IPS DF 19.7 (cell line): Measurements from ENCODE around the gene PRND.
"Not testable (repeated sequence)": the region's sequence is repeated elsewhere in the genome, so short reads cannot be mapped to it uniquely, and the experiment has no call there.

Source experiments
- DNase-seq: peaks from one replicate; pipeline ENCODE4 v3.0.0-alpha.2; 2013; ENCODE audit warnings: low read depth, low spot score

The PRND gene

DNA sequence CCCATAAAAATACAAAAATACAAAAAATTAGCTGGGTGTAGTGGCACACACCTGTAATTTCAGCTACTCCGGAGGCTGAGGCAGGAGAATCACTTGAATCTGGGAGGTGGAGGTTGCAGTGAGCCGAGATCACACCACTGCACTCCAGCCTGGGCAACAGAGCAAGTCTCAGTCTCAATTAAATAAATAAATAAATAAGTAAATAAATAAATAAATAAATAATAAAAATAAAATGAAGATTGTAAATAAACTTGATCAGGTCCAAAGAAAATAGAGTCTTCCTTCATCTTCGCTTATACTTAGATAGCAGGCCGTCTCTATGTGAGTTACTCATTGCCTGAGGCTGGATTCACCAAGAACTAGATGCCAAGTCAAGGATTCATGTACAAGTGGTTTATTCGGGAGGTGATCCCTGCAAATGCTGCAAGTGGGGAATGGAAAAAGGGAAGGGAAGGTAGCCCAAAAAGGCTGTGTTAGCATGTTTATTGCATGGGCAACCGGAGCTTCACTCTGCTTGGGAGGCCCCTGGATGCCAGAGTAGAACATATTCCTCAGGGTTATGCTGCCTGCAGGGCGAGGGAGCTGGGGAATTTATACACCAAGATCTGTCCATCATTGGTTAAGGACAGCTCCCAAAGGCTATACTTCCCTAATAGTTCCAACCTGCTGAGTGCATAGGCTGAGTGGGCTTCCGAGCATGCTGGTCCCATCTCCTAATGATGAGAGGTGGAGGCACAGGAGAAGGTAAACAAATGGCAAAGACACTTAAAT is 16.3 kb downstream of the PRND start:
- no peak for DNase-seq

DNA sequence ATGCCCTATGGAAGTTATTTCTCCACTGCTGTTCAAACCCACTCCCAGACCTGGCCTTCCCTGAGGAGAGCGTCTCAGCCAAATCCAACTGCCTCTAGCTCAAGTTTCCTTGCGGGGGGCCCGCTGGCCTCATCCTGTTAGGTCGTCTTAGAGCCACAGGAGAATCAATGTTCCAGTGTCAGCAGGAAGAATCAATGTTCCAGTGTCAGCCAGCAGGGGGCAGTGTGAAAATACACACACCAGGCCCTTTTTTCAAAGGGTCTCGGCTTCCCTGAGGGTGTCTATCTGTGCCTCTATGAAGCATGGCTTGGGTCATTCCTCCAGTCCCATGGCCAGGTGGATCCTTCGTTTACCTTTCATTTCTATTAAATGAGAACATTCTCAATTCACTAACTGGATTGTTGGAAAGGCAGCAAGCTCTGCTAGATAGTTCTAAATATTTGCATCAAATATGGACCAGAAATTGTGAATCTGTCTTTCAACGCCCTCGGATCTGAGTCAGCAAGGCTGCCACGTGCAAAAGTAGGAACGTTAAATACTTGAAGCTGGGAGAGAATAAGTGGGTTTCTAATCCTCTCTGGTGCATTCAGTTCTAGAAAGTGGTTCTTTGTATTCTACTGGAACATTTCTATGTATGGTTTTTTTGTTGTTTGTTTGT is 19.2 kb downstream of the PRND start:
- DNase-seq = no peak

DNA sequence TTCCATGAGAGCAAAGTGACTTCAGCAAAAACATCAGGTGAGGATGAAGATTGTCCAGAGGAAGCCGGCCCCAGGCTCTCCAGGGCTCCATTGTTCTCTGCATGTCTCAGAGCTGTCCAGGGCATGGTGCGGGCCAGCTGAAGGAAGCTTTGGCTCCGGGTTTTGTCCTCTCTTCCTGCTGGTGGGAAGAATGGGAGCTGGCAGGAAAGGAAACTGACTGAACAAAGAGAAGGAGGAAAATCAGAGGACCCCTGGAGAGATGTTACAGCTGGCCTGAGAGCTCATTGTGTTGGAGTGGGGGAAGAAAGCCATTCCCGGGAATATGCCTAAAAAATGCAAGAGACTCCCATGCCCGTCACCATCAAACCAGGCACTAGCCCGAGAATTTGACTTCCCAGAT is 27.1 kb downstream of the PRND start:
- DNase-seq = peak; percentile 47

DNA sequence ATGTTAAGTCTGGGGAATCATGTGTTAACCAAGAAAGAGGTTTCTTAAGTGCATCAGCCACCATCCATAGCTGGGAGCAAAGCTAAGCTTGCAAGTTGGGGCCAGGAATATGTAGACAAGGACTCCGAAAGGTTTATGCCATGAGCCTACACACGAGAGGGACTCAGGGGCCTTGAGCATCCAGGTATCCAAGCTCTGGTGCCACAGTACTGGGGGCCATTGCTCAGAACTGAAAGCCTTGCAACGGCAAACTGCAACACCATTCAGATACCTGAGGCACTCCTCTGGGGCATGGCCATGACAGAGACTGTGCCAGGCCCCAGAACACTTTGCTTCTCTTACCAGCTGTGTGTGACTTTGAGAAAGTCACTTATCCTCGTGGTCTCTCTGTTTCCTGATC is 27.6 kb downstream of the PRND start:
- DNase-seq = no peak

DNA sequence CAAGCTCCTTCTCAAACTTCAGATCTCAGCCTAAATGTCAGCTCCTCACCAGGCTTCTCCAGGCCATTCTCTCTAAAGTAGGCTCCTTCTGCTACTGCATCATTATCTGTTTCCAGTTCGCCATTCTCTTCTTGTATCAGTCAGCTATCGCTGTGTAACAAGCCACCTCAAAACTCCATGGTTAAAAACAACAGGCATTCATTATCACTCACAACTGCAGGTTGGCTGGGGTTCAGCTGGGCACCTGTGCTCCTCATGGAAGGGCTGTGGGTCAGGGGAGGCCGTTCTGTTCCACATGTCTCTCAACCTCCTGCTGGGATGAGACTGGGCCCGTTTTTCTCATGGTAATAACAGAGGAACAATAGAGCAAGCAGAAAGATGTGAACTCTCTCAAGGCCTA is 28.7 kb downstream of the PRND start:
- no peak for DNase-seq

DNA sequence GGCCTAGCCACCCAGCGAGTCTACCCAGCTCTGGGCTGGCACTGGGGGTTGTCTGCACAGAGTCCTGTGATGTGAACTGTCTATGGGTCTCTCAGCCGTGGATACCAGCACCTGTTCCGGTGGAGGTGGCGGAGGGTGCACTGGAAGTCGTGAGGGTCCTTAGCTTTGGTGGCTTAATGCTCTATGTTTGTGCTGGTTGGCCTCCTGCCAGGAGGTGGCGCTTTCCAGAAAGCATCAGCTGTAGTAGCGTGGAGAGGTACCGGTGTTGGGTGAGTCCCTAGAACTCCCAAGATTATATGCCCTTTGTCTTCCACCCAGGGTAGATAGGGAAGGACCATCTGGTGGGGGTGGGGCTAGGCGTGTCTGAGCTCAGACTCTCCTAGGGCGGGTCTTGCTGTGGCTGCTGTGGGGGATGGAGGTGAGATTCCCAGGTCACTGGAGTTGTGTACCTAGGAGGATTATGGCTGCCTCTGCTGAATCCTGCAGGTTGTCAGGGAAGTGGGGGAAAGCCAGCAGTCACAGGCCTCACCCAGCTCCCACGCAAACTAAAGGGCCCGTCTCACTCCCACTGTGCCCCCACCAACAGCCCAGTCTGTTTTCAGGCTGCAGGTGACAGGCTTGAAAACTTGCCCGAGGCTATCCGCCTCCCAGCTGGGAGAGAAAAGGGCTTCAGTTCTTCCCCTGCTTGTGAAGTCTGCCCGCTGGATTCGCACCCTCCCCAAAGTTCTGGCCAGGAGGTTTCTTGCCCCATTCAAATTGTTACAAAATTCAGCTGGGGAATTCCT is 37.6 kb downstream of the PRND start:
- peak; percentile 40 for DNase-seq

DNA sequence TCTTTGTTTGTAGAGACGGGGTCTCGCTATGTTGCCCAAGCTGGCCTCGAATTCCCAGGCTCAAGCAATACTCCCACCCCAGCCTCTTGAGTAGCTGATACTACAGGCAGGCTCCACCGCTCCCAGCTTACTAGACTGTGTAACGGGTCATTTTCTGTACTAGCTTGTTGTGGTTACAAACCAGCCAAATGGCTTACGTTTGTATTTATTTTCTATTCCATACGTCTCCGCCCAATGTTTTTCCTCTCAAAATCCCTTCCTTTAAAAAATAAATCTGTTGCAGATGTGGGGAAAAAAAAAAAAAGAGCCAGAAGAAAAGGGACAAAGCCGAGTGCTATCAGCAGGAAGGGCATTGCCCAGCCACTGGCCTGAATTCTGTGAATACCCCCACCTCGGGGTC is 41.6 kb downstream of the PRND start:
- no peak for DNase-seq

DNA sequence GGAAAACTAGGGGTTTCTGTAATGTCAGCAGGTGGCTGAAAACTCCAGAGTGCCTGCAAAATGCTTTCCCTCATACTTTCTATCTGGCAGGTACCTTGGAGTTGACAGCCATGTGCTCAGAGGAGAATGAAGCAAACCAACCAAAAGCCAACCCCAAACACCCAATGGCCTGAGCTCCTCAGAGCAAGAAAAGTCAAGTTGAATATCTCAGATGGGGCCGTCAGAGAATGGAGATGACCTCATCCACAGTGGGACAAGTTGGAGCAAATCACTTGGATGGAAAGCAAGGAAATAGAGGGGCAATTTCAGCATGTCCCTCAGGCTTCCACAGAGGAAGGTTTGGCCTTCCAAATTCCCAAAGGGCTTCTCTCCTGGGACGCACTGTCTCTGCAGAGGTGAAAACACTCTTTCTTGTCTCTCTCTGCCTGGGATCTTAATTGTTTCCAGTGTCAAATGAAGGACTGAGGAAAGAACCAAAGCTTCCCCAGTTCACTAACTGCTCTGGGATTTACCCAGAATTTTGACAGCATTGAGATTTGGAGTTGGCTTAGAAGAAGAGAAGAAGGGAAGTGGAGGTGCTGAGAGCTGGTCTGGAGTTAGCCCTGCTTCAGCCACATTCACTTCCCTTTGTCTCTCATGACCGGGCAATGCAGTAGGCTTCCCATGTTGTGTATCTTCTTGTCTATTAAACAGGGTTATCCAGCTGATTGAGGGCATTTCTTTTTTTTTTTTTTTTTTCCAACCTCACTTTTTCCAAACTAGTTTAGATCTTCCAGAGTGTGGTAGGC is 42.2 kb downstream of the PRND start:
- DNase-seq = no peak

DNA sequence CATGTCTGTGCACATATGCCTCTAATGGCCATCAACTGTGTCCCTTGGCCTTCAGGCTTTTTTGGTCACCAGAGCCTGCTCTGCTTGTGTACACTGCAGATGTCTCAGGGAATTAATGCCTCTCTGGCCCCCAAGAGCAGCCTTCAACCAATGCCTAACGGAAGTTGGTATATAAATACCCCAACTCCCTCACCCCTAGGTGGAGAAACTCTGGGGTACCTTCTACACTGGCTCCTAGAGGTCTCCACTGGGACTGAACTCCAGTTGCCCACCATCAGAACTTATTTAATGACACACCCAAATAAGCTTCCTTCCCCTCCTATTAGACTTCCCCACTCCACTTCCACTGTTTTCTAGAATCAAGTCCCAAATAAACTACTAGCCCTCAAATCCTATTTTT is 43.1 kb downstream of the PRND start:
- no peak for DNase-seq

DNA sequence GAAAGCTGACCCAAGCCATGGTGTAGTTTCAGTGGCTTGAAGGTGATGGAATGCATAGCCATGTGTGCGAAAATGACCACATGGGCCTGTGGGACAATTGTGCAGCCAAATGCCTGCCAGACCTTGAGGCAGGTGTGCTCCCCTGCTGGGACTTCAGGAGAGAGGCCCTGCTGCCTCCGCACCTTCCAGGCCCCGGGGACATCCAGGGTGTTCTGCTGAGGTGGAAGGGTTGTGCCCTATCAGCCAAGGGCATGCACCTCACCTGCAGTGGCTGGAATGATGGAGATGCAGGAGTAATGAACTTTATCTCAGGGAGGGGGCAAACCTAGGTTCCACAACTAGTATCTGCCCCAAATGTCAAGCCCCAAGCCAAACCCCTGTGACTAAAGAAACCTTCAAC is 44.0 kb downstream of the PRND start:
- no peak for DNase-seq

DNA sequence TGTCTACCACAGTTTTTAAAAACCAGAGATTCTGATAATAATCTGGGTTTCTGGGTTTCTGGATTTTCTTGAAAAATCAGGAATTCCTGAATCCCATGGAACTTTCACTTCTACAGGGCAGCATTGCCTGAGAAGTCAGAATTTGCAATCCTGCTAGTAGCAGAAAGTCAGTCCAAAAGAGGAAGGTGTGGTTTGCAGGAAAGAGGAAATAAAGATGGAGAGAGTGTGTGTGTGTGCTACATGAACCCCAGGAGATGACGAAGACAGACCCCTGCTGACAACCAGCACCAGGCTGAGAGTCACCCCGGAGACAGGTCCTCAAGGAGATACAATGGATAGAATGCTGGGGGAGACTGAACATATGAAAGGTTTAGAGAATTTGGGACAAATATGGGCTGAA is 44.9 kb downstream of the PRND start:
- DNase-seq = no peak

DNA sequence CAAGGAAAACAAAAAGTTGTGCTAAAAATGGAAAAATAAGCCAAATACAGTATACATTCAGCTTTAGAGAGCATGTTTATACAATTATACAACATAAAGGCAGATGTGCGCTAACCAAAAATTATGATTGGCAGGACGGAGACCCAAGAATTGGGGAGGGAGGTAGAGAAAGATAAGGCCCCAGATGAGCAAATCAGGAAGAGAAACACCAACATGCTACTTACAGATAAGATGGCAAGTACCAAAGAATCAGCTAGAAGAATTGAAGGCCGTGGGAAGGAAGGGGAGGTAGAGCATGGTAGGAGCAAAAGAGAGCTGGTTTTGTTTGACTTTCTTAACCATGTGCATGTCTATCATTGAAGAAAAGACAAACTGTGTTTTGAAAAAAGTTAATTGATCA is 45.4 kb downstream of the PRND start:
- no peak for DNase-seq

DNA sequence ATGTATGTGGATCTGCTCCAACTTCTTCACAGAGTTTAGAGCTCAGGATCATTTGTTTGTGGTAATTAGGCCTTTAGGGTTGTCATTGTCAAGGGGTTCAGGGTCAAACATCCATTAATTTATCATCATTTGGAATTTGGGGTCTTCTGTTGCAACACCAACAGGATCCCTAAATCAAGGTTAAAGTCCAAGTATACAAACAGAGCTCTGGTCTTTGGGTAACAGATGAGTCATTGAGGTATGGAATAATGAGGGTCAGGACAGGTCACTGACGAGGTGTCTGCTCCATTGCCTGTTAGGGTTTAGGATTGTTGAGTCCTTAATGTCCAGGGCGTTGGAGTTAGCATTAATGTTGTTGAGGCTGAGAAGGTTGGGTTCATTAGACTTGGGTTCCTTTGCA is 47.6 kb downstream of the PRND start:
- no peak for DNase-seq

DNA sequence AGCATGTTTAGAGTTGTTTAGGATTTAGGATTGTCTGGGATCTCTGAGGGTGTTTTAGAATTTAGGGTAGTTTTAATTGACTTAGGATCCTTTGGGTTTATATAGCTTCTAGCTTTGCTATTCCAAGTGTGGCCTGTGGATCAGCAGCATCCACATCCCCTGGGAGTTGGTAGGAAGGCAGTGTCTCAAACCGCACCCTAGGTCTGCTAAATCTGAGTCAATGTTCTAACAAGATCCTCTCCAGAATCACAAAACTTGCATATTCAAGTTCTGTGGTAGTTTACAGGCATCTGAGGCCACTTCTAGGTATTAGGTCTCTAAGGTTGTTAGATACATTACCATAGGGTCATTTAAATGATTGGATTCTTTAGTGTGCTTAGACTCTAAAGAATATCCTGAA is 48.3 kb downstream of the PRND start:
- DNase-seq = no peak

DNA sequence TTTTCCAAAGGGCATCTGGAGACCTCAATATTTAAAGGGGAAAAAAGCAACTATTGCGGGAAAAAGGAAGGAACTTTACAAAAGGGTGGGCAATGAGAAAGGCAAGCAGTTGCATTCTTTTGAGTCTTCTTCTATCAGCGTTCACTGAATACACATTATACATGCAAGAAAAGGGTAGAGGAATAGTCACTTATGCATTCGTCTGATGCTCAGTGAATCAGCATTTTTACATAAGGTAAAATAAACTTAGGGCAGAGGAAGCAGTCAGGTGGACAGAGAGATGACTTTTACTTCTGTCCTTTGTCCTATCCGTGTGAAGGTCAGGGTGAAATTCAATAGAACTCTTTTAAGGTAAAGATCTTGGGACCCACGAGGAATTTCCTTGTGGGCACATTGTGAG is 49.3 kb downstream of the PRND start:
- no peak for DNase-seq

DNA sequence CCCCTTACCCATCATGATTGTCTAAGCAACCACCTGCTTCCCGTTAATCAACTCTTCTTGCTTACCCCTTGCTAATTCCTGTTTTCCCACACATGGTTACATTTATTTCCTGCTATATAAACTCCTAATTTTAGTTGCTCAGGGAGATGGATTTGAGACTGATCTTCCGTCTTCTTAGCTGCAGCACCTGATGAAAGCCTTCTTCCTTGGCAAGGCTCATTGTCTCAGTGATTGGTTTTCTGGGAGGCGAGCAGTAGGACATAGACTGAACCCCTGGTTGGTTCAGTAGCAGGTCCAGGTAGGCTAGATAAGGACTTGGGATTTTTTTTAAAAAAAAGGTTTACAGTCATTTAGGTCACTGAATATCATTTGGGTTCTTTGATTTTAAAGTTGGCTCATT is 50.4 kb downstream of the PRND start:
- no peak for DNase-seq

DNA sequence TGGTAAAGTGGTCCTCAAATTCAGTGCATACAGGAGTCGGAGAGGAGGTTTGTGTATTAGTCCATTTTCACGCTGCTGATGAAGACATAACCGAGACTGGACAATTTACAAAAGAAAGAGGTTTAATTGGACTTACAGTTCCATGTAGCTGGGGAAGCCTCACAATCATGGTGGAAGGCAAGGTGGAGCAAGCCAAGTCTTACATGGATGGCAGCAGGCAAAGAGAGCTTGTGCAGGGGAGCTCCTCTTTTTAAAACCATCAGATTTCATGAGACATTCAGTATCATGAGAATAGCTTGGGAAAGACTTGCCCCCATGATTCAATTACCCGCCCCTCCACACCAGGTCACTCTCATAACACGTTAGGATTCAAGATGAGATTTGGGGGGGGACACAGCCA is 51.3 kb downstream of the PRND start:
- not testable (repeated sequence) for DNase-seq

DNA sequence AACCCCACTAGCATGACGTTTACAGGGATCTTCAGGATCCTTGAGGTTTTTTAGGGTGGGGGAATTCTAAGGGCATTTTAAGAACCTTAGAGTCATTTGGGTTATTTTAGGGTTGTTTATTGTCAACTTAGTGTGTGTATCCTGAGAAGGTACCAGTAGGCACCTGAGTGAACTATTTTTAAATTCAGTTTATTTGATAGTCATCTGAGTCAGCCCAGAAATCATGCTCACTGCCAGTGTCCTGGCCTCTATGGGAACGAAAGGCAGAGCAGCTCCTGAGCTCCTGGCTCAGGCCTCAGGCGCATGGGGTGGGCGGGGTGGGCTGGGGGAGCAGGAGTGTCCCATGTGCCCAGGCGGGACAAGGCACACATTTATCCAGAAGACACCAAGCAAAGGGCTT is 52.0 kb downstream of the PRND start:
- no peak for DNase-seq

DNA sequence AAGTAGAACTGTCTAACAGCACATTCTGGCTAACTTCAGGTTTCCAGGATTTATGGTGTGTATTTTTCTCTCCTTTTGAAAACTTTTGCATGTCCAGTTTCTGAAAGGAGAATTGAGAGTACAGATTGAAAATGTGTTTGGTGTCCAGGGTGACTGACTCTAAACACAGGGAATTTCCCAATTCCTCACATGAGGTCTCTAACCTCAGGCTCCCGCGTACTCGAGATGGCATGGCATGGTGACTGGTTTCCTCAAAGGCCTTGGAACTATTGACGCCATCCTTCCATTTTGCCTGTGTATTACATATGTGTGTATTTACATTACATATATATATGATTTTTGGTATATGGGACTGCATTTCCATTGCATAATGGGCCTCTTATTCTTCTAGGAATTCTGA is 52.5 kb downstream of the PRND start:
- DNase-seq = no peak

DNA sequence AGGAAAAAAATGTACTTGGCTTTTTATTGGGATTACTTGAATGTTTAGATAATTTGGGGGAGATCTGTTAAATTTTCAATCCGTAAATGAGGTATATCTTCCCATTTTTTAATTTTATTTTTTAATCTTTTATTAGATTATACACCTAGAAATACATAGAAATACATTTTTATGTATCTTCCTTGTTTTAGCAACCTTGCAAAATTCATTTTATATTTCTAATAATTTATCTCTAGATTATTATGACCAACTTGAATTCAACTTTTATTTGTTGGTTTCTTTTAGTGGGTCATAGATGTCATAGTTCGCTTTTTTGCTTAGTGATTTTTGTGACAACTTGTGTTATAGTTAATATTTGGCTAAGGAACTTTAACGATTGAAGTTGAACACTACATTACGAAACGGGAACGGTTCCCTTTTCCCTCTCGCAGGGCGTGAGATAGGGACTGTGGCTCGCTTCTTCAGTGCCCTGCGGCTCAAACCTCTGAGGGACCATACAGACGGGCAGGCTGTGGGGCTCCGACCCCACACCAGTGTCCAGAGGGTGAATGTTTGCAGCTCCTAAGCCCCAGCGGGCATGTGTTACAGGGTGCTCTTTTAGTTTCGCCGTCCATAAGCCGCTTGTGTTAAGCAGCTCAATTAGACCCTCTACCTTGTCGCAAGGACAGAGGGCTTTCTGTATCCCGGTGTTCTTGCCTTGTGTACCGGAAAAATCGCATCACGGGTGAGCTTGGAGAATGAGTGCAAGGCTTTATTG is 53.8 kb downstream of the PRND start:
- DNase-seq = no peak

DNA sequence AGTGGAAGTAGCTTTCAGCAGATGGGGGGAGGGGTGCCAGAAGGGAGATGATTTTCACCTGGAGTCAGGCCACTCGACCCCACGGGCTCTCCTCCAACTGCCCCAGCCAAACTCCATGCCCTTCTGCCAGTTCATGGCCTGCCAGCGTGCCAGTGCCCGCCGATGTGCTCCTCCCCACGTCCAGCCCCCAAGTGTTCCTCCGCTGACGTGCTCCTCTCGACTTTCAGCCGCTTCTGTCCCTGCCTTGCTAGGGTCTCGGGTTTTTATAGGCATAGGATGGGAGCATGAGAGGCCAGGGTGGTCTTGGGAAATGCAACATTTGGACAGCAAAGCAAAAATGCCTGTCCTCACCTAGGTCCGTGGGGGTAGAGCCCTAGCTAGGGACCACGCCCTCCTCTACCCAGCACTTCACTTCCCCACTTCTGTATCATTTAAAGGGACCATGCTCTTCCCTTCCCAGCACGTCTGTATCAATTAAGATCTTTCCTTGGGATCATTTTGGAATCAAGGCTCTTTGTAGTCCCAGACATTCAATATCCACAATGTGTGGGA is 54.4 kb downstream of the PRND start:
- no peak for DNase-seq
